HG02610 (cell line): ENCODE data around the gene TXK.
A peak's percentile ranks its signal among the peaks of the same experiment; 100 is the strongest.

Experiments used
- ATAC-seq: cut with Tn5 transposase; IDR thresholded peaks from one replicate; pipeline ENCODE4 v1.9.1; 2021; ENCODE audit warnings: mild to moderate bottlenecking, moderate library complexity; ENCODE audit not compliant: unreplicated experiment

The TXK gene

DNA sequence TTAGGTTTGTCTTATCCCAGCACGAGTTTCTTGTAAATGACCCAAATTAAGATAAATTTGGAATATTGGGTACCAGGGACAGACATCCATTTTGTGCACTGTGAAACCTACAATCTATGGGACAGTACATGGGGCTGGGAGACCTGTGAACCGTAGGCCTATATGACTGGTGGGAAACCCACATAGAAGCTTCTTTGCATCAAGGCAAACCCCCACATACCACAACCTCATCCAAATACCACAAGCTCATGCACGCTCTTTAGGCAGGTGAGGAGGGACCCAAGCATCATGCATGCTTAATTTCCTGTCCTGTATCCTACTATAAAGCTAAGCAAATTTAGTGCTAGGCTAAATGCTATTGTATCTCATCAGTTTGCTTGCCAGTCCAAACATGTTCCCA, 69.7 kb downstream of the TXK start:
- ATAC-seq = peak; percentile 72

GRCh38 chr4:48058617-48059530, 75.2 kb downstream of the TXK start:
- ATAC-seq = no peak

GRCh38 chr4:48051078-48051477, 83.0 kb downstream of the TXK start:
- no peak for ATAC-seq

GRCh38 chr4:48049483-48049882, 84.6 kb downstream of the TXK start:
- ATAC-seq = no peak

GRCh38 chr4:48047896-48048295, 86.2 kb downstream of the TXK start:
- peak; percentile 11 for ATAC-seq

GRCh38 chr4:48047421-48047844, 86.6 kb downstream of the TXK start:
- peak; percentile 96 for ATAC-seq

GRCh38 chr4:48046059-48046458, 88.0 kb downstream of the TXK start:
- ATAC-seq = no peak

GRCh38 chr4:48044298-48044697, 89.8 kb downstream of the TXK start:
- ATAC-seq = no peak

GRCh38 chr4:48043504-48043903, 90.5 kb downstream of the TXK start:
- ATAC-seq = no peak

DNA sequence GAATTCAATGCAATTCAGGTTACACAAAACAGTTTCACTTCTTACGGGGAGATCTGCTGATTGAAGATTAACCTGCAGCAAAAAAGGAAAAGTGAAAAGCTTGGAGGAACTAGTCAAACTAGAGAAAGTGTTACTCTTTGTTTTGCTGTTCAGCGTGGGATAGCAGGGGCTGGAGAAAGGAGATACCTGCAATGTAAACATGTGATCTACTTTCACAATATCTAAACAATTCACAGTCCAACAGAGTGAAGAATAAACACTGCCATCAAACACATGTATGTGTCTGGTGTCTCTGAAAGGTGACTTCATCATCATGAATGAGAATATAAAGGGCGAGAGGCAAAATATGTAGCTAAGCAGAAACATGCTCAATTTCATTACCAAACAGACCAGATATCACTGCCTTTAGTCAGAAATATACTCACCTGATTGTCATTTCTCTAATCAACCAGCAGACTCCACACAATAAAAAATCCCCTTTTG, 91.0 kb downstream of the TXK start:
- ATAC-seq = no peak

GRCh38 chr4:48041535-48042137, 92.4 kb downstream of the TXK start:
- ATAC-seq = peak; percentile 29

DNA sequence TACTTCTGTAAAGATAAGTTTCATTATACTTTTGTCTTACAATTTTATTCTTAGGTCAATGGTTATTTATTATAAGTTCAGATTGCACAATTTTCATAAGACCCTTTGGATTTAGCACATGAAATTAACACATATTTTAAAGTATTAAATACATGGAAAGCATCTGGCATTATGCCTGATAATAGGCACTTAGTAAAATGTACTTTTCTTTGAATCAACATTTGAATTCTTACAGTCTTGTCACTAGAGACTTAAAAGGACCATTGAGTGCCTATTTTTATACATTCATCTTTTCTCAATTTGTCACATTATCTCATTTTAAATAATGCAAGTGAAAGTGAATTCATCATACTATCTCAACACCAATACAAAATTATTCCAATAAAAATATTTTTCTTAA, 94.5 kb downstream of the TXK start:
- ATAC-seq = no peak

DNA sequence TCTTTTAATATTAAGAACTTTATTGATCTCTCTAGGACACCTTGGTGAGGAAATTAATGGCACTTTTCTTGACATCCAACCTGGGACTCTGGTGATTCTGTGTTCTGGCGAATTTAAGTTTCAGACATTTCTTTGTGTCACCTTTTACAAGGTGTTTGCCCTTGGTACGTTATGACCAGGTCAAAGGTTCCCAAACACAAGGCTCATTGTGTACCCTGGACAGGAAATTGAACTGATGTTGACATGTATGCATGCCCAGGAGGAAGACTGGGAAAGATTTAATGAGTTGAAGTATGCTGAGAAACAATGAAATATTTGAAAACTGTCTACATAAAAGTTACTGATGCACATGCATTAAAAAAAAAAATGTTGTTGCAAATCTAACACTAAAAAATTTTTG, 95.4 kb downstream of the TXK start:
- ATAC-seq = no peak

- ATAC-seq = no peak
These were observed 97.0 kb downstream of the TXK start for GRCh38 chr4:48037117-48037462.

DNA sequence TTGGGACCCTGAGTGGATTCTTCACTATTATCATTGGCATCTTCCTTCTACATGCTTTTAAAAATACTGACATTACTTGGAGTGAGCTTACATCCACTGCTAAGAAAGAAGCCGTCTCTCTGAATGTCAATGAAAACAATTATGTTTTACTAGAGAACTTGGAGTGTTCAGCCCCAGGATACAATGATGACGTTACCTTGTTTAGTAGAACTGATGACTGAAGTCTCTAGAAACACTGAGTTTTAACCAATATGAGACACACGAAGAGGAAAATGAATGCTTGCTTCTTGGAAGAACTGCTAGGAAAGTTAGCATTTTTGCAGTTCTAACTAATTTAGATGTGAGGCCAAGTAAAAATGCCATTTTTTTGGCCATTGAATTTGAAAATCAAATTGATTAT, 98.1 kb downstream of the TXK start:
- no peak for ATAC-seq

DNA sequence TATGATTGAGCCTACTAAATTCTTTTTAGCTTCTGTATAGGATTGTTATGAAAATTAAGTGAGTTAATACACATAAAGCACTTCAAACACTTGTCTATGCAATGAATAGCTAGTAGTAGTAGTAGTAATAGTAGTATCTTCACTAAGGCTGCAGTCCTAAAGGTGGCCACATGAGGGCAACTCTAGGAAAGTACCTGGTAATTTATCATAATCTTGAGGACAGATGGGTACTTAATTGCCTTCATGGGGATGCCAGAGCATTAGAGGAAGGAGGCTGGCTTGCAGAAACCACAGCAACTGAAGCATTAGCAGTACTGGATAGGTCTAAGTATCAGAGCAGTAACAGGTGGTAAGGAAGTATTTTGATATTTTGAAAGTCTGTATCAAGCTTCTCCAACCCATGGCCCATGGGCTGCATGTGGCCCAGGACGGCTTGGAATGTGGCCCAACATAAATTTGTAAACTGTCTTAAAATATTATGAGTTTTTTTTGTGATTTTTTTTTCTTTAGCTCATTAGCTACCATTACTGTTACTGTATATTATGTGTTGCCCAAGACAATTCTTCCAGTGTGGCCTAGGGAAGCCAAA, 100.1 kb downstream of the TXK start:
- no peak for ATAC-seq

GRCh38 chr4:48033412-48033811, 100.6 kb downstream of the TXK start:
- no peak for ATAC-seq

GRCh38 chr4:48032721-48033120, 101.3 kb downstream of the TXK start:
- ATAC-seq = no peak

DNA sequence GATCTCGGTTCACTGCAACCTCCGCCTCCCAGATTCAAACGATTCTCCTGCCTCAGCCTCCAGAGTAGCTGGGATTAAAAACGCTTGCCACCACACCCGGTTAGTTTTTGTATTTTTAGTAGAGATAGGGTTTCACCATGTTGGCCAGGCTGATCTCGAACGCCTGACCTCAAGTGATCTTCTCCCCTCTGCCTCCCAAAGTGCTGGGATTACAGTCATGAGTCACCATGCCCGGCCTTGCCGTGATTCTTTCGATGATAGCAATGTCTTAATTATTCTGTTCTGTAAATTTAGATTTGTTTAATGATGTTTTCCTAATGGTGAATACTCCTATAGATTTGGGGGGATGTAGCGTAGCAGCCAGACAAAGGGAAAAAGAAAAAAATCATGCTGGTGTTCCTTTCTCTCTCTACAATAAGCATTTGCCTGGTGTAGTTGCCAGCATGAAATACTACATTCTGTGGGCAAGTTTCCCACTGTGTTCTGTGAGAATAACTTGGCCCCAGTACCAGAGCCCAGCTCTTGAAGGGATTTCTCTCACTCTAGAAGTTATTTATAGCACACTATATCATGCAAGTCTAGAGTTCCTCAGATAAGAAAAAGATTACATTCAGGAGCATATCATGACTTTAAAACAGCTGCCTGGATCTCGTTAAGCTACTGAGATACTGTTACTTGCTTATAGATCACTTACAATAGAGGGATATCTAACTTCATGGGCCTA, 102.1 kb downstream of the TXK start:
- no peak for ATAC-seq

DNA sequence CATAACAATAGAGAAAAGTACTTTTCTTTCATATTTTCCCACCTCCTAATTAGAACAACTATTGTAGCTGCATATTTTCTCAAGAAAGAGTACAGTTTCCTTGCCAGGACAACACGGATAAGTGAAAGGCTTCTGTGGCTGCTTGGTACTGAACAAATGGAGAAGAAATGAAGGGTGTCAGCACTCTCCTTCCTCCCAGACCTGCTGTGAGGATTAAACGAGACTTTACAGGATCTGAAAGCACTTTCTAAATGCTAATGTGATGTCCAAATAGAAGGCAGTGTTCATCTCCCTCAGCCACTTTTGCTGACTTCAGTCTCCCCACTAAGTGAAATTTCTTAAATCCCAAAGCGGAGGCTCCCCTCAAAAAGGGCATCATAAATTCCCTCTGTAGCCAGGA, 103.6 kb downstream of the TXK start:
- no peak for ATAC-seq

DNA sequence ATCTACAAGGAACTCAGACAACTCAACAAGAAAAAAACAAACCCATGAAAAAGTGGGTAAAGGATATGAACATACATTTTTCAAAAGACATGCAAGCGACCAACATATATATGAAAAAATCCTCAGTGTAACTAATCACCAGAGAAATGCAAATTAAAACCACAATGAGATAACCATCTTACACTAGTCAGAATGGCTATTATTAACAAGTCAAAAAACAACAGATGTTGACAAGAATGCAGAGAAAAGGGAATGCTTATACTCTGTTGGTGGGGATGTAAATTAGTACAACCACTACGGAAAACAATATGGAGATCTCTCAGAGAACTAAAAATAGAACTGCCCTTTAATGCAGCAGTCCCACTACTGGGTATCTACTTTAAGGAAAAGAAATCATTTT, 105.4 kb downstream of the TXK start:
- ATAC-seq = peak; percentile 59
